Activated CD8-positive, alpha-beta memory T cell treated with anti-CD3 and anti-CD28 coated beads for 1 hour (primary cell): ENCODE data around the gene CIAO3.
"Not testable (repeated sequence)": the region's sequence is repeated elsewhere in the genome, so short reads cannot be mapped to it uniquely, and the experiment has no call there.

Experiments used
- DNase-seq, 2 donors: peaks; one replicate each; pipeline ENCODE4 v3.0.0-alpha.2; 2020; ENCODE audit warnings: low read depth in 1 of 2; ENCODE audit errors: extremely low read depth in 1 of 2

CIAO3 gene

DNA sequence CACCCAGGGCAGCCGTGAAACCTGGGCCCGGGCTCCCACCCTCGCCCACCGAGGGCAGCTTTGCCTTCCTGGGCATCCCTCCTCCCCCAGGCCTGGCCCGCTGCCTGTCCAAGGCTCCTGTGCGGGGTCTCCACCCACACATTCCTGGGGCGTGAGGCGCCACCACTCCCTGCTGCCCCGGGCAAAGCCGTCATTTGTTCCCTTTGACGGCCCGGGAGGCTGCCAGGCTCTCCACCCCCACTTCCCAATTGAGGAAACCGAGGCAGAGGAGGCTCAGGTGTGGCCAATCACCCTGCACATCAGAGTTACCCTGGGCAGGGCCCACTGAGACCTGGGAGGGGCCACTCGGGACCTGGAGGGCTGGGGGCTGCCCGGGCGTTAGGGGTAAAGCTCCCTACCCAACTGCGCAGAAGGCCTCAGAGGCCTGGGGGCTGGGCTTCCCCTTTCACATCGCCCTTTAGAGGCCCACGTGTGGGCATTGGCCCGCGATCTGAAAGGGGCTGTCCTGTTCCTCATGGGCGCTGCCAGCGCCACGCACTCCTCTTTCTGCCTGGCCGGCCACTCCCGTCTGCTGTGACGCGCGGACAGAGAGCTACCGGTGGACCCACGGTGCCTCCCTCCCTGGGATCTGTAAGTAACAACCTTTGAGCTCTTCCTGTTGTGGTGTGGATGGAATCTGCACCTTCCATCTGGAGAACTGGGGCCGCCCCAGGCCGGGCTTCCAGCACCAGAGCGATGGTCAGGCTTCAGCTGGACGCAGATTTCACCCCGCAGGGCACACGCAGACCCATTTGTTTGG, 19.9 kb upstream of the CIAO3 start, which contains the start of gene MSLN:
TSS of gene MSLN (plus strand) at position 190 of the 799 bp plus-strand sequence. CDS start 1,947 bp downstream, outside the sequence.
- no peak for DNase-seq

DNA sequence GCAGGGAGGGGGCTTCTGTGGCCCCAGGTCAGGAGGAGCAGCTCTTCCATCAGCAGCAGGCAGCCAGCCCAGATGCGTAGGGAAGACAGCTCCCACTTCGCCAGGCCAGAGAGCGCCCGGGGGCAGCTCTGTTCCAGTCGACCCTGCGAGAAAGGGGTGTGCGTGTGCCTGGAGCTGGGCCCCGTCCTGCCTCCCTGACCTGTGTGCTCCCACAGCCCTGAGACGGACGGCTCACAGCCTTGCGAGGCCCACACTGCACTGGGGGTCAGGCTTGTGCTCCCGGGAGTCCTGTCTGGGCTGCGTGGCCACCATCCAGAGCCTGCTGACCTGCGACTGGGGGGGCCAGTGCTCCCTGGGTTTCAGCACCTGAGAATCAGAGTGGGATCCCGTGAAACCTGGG, 19.3 kb upstream of the CIAO3 start:
- DNase-seq: no peak

DNA sequence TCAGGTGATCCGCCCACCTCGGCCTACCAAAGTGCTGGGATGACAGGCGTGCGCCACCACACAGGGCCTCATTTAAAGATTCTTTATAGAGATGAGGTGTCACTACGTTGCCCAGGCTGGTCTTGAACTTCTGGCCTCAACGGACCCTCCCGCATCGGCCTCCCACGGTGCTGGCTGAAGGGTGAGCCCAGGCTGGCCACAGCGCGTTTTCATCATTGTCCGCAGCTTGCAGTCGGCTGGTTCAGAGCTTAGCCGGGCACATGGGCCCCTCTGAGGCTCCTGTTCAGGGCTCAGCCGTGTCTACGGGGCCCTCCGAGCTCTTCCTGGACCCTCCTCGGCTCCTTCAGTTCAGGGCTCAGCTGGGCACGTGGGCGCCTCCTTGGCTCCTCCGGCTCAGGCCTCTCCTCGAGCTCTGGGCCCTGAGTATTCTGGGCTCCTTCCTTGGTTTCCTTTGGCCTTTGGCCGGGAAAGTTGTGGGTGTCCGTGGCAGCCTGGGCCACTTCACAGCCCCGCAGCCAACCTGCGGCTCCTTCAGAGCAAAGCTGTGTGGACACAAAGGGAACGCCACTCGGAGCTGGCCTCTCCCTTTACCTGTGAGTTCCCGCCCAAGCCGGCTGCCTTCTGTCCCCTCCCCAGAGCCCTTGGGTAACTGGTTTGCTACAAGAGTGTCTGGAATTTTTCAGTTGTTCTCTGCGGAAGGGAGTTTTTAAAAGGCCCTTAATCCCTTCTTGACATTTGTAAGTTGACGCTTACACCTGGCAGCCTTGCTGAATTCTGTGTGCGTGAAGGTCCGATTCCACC, 18.5 kb upstream of the CIAO3 start:
- no peak for DNase-seq

DNA sequence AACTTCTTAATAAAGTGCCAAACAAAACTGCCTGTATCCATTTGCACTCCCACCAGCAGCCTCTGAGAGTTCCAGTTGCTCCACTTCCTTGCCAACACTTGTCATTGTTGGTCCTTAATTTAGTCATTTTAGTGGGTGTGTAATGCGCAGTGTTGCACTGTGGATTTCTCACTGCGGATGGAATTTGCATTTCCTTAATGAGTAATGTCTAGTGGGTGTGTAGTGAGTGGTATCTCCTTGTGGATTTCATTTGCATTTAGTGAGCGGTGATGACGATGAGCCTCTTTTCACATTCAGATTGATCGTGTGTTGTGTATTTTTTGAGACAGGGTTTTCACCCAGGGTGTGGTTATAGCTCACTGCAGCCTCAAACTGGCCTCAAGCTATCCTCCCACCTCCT, 15.6 kb upstream of the CIAO3 start:
- DNase-seq: no peak

DNA sequence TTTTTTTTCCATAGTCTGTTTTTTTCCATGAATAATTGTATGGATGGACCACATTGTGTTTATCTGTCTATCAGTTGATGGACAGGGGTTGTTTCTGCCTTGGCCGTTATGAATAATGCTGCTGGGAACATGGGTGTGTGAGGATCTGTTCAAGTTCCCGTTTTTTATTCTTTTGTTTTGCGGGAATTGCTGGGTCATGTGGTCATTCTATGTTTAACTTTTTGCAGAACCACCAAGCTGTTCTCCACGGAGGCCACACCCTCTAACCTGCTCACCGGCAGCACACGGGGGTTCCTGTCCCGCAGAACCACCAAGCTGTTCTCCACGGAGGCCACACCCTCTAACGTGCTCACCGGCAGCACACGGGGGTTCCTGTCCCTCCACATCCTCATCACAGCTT, 13.9 kb upstream of the CIAO3 start:
- no peak for DNase-seq

DNA sequence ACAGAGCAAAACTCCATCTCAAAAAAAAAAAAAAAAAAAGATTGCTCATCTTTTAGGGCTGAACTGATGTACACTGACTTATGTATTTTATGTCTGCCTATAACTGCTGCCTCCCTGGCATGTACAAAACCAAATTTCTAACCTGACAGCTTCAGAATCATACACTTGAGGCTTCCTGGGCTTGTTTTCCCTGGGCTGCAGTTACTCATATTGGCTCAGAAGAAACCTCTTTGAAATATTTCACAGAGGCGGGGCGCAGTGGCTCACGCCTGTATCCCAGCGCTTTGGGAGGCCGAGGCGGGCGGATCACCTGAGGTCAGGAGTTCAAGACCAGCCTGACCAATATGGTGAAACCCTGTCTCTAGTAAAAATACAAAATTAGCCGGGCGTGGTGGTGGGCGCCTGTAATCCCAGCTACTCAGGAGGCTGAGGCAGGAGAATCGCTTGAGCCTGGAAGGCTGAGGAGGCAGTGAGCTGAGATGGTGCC, 13.4 kb upstream of the CIAO3 start:
- not testable (repeated sequence) for DNase-seq

DNA sequence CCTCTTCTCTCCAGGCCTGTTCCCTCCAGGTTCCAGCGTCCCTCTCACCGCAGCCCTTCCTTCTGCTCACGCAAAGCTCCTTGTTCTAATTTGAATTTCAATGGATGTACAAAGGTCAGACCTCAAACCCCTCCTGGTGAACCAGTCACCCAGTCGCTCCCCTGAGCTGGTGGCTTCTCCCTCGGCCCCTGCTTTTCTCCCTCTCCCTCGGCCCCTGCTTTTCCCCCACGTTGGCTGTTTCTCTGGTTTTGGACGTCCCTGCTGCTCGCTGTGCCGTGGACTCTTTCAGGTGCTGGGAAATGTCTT, 11.2 kb upstream of the CIAO3 start:
- DNase-seq: no peak

DNA sequence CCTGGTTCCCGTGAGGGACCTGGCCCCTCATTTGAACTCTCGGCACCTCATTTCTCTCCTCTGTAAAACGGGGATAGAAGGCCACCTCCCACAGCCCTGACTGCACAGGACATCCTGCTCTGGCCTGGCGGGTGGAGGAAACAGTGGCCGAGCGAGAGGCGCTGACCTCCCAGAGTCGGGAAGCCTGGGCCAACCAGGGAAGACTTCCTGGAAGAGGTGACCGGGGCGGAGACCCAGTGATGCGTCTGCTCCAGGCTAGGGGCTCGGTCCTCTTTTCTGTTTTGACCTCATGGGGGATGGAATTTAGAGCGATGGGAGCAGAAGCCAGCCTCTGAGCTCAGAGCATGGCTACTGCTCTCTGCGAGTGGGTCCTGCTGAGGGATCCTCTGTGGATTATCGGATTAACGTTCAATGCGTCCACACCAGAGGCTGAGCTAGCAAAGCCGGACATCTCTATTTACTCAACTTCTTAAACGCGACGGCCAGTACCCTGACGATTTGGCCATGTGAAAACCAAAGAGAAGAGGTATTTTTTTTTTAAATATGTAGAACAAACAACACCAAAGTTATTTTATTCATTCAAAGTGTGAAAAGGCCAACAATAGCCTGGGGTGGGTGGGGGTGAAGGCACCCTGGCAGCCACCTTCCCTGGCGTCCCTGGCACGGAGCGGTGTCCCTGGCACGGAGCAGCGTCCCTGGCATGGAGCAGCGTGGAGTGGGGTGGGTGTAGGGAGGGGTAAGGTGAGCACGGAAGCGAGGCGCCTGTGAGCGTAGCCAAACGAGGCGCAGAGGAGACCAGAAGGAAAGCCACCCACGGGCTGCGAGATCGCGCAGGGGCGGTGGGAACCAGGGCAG, 10.6 kb upstream of the CIAO3 start:
- no peak for DNase-seq

DNA sequence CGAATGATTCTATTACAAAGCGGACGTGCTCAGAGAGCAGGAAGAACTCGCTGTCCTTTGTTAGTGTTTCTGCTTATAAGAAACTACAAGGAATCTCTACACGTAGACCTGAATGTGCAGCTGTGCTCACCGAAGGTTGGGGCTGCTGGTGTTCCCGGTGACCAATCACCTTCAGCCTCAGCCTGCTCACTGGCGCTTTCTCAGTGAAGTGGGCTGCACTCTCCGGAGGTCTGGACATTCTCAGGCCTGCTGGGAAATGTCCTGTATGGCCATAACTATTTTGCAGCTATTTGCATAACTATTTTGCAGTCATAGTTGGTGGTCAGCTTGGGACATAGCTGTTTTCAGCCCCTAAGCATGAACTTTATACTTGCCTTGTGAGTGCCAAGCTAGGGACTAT, 9.7 kb upstream of the CIAO3 start:
- DNase-seq: no peak

DNA sequence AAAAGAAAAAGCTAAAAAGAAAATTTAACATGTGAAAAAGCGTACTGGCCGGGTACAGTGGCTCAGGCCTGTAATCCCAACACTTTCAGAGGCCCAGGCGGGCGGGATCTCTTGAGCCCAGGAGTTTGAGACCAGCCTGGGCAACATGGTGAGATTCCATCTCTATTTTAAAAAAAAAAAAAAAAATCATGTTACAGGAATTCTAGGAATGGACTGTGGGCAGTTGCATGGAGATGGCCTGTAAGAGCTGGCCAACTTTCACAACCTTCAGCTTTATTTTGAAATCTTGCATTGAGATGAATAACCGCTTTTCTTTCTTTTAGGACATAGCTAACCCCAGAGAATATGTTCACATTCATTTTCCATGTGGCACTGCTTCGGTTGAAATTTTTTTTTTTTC, 8.2 kb upstream of the CIAO3 start:
- no peak for DNase-seq

DNA sequence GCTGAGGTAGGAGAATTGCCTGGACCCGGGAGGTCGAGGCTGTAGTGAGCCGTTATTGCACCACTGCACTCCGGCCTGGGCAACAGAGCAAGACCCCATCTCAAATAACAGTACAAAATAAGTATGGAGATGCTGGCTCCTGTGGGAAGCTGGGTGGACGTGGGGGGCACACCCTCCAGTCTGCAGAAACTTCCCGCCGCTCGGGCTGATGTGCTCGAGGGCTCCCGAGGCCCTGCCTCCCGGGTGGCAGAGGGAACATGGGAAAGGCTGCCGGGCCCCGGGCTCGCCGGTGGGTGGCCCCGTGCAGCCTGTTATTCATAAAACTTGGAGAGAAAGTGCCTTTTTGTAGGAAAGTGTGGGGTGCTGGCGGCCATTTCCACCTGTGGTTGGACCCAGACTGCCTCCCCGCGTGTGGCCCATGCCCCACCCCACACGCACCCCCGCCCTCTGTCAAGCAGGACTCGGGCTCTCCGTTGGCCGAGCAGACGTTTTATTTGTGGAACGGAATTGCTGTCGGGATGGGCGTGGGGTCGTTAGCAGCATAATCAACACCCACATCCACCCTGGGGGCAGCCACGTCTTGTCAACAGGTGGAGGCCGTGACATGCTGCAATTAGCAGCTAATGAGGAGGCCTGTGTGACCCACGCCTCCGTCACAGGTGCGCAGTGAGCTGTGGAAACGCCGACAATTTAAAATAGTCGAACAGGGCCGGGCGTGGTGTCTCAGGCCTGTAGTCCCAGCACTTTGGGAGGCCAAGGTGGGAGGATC, 7.4 kb upstream of the CIAO3 start:
- DNase-seq: no peak

DNA sequence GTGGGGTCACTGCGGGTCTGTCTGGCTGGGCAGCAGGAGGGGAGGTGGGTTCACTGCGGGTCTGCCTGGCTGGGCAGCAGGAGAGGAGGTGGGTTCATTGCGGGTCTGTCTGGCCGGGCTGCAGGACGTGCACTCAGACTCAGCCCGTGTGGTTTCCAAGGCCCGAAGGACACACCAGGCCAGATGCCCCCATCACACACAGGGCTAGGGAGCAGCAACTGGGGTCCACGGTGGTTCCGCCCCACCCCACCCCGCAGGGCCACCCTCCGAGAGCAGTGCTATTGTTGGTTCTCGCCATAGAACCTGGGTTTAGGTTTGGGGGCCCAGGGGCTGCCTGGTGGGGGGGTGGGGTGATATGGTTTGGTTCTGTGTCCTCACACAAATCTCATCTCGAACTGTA, 5.8 kb upstream of the CIAO3 start:
- DNase-seq: no peak

DNA sequence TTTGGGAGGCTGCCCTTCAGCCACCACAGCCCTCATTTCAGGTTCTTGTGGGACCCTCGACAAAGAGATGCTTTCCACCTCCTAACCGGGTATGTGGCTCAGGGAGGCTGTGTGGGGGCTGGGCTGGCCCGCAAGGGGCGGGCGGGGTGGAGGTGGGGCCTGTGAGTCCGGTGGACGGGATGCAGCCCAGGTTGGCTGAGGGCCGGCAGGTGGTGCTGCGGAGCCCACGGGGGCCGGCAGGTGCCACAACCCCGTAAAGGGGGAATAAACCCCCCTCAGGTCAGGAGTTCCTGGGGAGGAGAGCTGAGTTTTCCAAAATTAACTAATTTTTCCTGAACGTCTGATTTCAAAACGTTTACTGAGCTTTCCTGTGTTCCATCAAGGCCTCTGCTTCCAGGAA, 4.9 kb upstream of the CIAO3 start:
- DNase-seq: no peak

DNA sequence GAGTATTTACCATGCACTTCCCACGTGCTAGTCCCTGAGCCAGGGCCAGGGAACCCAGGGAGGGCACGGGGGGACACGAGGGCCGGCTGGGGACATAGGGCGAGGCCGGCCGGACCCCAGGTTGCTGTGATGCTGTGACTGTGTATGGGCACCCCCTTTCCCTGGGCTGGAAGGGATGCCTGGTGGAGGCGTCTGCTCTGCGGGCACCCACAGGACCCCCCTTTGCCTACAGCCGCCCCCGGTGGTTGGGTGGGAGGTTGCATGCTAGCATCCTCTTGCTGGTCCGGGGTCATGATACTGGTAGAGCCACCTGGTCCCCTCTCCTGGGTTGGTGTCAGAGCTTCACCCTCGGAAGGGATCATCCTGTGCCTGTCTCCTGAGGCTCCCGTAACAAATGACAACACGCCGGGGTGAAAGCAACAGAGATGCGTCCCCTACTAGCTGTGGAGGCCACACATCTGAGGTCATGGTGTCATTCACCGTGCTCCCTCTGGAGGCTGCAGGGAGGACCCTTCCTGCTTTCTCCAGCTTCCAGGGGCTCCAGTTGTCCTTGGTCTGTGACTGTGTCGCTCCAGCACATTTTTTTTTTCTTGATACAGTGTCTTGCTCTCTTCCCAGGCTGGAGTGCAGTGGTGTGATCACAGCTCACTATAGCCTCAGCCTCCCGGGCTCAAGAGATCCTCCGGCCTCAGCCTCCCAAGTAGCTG, 3.1 kb upstream of the CIAO3 start:
- DNase-seq: no peak

DNA sequence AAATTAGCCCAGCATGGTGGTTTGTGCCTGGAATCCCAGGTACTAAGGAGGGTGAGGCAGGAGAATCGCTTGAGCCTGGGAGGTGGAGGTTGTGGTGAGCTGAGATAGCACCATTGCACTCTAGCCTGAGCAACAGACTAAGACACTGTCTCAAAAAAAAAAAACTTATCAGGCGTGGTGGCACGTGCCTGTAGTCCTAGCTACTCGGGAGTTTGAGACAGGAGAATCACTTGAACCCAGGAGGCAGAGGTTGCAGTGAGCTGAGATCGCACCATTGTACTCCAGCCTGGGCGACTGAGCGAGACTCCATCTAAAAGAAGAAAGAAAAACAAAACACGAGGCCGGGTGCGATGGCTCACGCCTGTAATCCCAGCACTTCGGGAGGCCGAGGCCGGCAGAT, 2.1 kb upstream of the CIAO3 start:
- not testable (repeated sequence) for DNase-seq

DNA sequence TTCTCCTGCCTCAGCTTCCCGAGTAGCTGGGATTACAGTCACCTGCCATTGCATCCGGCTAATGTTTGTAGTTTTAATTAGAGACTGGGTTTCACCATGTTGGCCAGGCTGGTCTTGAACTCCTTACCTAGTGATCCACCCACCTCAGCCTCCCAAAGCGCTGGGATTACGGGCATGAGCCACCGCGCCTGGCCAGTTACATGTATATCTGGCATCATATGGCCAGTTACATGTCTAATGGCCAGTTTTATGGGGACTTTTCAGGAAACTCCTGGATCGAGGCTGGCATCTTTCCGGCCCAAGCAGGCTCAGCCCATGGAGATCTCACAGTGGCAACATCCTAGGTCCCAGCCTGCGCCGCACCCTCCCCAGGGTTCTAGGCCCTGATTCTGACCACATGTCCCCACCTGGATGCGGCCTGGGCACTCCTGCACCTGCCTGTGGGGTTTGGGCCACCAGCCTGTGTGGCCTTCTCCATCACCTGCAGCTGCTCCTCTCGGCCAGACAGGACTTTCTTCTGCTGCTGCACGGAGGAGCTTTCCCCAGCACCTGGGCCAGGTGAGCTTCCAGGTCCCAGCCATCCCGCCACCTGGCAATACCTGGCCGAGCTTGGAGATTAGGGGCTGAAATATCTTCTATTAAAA, 1.3 kb upstream of the CIAO3 start:
- DNase-seq: no peak

DNA sequence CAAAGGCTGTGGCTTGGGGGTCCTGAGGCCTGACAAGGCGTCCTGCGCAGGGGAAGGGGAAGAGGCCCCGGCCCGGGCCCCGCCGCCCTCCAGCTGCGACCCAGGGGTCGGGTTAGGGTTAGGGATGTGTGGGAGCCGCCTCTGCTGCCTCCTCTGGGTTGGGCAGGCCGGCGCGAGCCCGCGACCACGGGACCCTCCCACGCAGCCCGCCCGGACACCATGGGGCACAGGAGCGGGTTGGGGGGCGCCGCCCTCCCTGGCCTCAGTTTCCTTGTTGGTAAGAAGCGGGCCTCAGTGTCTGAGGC, 386 bp downstream of the CIAO3 start:
- DNase-seq: no peak

DNA sequence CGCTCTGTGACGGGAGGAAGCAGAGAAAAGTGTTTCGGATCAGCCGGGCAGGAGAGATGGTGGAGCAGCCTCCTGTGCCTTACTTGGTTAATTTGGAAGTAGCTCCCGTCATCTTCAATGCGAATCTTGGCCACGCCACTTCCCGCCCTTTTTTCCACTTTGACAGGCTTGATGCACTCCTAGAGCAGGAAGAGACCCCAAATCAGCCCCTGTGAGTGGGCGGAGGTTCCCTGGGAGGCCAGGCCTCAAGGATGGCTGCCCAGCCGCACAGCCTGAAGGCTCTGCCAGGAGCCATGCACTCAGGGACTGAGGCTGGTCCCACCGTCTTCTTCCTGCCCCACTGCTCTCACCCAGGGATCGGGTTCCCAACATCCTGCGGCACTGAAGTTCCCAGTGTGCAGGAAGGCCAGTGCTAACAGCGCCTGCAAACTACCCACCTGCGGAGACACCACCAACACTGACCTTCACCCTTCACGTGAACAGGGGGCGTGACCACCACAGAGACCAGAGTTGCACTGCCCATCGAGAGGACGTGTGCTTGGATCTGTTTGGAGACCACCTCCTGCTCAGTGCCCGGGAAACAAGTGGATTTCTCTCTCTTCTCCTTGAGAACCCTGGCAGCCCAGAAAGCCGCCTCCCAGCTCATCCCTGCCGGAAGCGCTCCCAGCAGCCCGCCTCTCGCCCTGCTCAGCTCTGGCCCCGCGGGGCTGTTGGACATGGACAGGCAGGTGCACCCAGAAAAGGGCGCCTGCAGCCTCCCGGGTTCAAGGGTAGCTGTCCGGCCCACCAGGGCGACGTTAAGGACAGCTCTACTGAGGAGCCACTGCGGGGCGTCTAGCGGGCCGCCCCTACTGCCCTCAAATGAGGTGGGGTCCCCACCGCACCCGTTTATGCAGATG, 988 bp downstream of the CIAO3 start:
- DNase-seq: no peak
